ENCODE results near the gene EVI2B. TPM values are rescaled to one million over a fixed set of nuclear protein-coding genes. Genes with fewer than 3 reads are reported as not detected.
"Not testable (repeated sequence)": the region's sequence is repeated elsewhere in the genome, so short reads cannot be mapped to it uniquely, and the experiment has no call there.

Gene EVI2B
- polyA plus RNA-seq, 1 experiment, result 0.41 TPM

DNA sequence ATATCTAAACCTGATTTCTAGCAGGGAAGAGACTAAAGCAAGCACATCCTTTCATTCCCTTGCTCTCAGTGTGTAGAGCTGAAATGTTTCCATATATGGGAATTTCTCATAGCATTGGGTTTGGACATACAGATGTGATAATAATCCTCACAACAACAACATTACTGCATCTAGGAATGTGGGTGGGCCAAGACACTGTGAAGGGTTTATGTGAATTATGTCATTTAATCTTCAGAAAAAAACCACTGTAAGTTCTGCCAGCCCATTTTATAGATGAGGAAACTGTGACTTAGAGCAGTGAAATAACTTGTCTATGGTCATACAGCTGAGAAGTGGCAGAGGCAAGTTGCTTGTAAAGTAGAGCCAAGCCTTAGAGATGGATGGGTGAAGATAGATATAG is 22.0 kb downstream of the EVI2B start:
- TF ChIP-seq, protein P1, sequence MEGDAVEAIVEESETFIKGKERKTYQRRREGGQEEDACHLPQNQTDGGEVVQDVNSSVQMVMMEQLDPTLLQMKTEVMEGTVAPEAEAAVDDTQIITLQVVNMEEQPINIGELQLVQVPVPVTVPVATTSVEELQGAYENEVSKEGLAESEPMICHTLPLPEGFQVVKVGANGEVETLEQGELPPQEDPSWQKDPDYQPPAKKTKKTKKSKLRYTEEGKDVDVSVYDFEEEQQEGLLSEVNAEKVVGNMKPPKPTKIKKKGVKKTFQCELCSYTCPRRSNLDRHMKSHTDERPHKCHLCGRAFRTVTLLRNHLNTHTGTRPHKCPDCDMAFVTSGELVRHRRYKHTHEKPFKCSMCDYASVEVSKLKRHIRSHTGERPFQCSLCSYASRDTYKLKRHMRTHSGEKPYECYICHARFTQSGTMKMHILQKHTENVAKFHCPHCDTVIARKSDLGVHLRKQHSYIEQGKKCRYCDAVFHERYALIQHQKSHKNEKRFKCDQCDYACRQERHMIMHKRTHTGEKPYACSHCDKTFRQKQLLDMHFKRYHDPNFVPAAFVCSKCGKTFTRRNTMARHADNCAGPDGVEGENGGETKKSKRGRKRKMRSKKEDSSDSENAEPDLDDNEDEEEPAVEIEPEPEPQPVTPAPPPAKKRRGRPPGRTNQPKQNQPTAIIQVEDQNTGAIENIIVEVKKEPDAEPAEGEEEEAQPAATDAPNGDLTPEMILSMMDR (IDR thresholded peaks at IDR 0.05; ENCODE audit: low read depth, low read length), result no peak
- DNase-seq (ENCODE audit: low read depth, low spot score), result no peak
- POLR2A ChIA-PET, result interaction anchor here (0.6 kb wide), 1 partner anchor 196 kb away, joined by 7 read pairs; no protein-coding TSS in a partner anchor

DNA sequence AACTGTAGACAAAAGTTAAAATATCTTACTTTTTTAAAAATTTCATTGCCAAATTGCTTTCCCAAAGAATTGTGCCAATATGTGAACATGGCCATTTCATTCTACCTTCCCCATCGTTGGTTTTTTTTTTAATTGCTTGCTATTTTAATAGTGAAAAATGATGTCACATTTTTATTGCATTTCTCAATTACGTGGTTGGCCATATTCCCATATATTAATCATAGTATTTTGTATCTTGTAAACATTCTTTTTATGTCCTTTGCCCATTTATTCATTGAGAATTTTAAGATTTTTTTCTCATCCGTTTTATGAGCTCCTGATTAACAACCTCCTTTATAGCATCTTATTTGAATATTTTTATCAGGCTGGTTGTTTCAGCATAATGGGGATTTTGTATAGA is 24.1 kb downstream of the EVI2B start:
- ChIA-PET POLR2A (no interaction called here), CTCF (no interaction called here)
- H3K9me3 ChIP-seq (ENCODE audit: control insufficient read depth, insufficient read depth, low read length), result no peaks in the 10 kb centered on the region
- no peak for DNase-seq (ENCODE audit: low read depth, low spot score)
- no peak overlapping the region for H3K4me3 ChIP-seq (ENCODE audit: low read depth, low read length)
- no peaks in the 10 kb centered on the region for H3K27me3 ChIP-seq (ENCODE audit: control insufficient read depth, insufficient read depth, low read length)
- TF ChIP-seq, protein P1 (IDR thresholded peaks at IDR 0.05; ENCODE audit: low read depth, low read length), result no peak
- H3K27ac ChIP-seq (ENCODE audit: low read depth, low read length), result no peak overlapping the region

More for the DNA sequence above, 22.0 kb downstream of the EVI2B start:
- Histone ChIP-seq H3K9me3 (ENCODE audit: control insufficient read depth, insufficient read depth, low read length) (no peaks in the 10 kb centered on the region), H3K4me3 (ENCODE audit: low read depth, low read length) (no peak overlapping the region), H3K27ac (ENCODE audit: low read depth, low read length) (no peak overlapping the region), H3K27me3 (ENCODE audit: control insufficient read depth, insufficient read depth, low read length) (no peaks in the 10 kb centered on the region)
- CTCF ChIA-PET, result no interaction called here

DNA sequence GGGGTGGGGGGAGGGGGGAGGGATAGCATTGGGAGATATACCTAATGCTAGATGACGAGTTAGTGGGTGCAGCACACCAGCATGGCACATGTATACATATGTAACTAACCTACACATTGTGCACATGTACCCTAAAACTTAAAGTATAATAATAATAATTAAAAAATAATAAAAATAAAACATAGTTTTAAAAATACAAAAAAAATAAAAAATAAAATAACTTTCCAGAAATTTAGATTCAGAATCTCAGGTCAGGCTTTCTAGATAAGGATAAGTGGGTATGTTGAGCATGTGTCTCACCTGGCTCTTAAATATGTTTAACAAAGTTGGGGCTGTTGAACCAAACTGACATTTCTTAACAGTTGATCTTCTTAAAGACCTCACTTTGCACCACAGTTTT is 25.9 kb downstream of the EVI2B start:
- POLR2A ChIA-PET, result interaction anchor here (0.7 kb wide), 1 partner anchor 262 kb away, joined by 3 read pairs; no protein-coding TSS in a partner anchor
- DNase-seq (ENCODE audit: low read depth, low spot score); H3K9me3 ChIP-seq (ENCODE audit: control insufficient read depth, insufficient read depth, low read length); H3K4me3 ChIP-seq (ENCODE audit: low read depth, low read length); H3K27ac ChIP-seq (ENCODE audit: low read depth, low read length); H3K27me3 ChIP-seq (ENCODE audit: control insufficient read depth, insufficient read depth, low read length); CTCF ChIA-PET: not testable (repeated sequence)

DNA sequence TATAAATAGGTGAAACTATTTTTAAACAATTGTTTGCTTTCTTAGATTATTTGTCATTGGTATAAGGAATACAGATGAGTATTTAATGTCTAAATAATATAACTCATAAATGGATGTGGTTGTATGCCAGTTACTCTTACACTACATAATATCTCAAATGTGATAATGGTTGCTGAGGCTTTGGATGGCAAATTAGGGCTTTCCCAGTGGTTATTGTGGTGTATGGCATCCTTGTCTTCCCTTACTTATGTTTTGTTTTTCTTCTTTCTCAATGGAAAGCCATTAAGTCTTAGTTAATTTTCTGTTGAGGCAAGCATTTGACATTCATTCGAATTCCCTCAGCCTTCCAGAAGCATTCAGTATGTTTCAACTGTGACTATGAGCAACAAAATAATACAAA is 27.3 kb downstream of the EVI2B start:
- ChIA-PET CTCF (no interaction called here), POLR2A (no interaction called here)
- no peak for DNase-seq (ENCODE audit: low read depth, low spot score)
- H3K27ac ChIP-seq (ENCODE audit: low read depth, low read length), result no peak overlapping the region
- no peaks in the 10 kb centered on the region for H3K9me3 ChIP-seq (ENCODE audit: control insufficient read depth, insufficient read depth, low read length)
- no peak overlapping the region for H3K4me3 ChIP-seq (ENCODE audit: low read depth, low read length)
- TF ChIP-seq, protein P1 (IDR thresholded peaks at IDR 0.05; ENCODE audit: low read depth, low read length), result no peak
- no peaks in the 10 kb centered on the region for H3K27me3 ChIP-seq (ENCODE audit: control insufficient read depth, insufficient read depth, low read length)

DNA sequence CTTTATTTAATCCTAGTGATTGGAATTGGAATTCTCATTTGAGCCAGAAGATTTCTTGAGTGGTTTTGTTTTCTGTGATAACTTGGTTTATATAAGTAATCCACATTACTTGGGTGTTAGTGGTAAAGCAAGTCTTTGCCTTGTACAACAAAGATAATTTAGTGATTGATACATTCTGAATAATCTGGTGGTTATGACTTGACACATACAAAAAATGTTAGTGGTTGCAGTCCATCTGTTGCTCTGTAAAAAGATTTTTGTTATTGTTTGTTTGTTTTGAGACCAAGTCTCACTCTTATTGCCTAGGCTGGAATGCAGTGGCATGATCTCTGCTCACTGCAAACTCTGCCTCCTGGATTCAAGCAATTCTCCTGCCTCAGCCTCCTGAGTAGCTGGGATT is 30.0 kb downstream of the EVI2B start:
- Histone ChIP-seq H3K9me3 (ENCODE audit: control insufficient read depth, insufficient read depth, low read length) (no peaks in the 10 kb centered on the region), H3K27me3 (ENCODE audit: control insufficient read depth, insufficient read depth, low read length) (no peaks in the 10 kb centered on the region), H3K4me3 (ENCODE audit: low read depth, low read length) (no peak overlapping the region), H3K27ac (ENCODE audit: low read depth, low read length) (no peak overlapping the region)
- DNase-seq (ENCODE audit: low read depth, low spot score), result no peak
- TF ChIP-seq, protein P1 (IDR thresholded peaks at IDR 0.05; ENCODE audit: low read depth, low read length), result no peak
- POLR2A ChIA-PET, result no interaction called here
- CTCF ChIA-PET, result no interaction called here

DNA sequence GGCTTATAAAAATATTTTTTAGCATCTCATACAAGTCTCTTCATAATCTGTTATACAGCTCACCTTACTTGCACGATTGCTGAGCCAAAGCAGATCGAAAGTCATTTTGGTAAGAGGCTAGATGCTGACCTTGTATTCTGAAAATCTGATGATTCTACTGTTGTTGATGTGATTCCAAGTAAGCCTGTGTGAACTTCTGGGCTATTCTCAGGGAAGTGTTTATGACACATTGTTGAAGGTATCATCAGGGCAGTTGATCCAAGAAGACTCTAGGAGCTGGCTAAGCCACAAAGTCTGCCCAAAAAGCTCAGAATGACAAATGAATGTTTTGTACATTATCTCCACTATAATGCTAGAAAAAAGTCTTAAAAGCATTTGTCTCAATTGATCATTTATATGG is 32.8 kb downstream of the EVI2B start:
- CTCF ChIA-PET, result no interaction called here
- H3K4me3 ChIP-seq (ENCODE audit: low read depth, low read length), result no peak overlapping the region
- POLR2A ChIA-PET, result interaction anchor here (0.6 kb wide), 1 partner anchor 279 kb away, joined by 6 read pairs; no protein-coding TSS in a partner anchor

More for the DNA sequence above, 32.8 kb downstream of the EVI2B start:
- no peak for DNase-seq (ENCODE audit: low read depth, low spot score)
- H3K27ac ChIP-seq (ENCODE audit: low read depth, low read length), result no peak overlapping the region
- H3K9me3 ChIP-seq (ENCODE audit: control insufficient read depth, insufficient read depth, low read length), result no peaks in the 10 kb centered on the region
- no peaks in the 10 kb centered on the region for H3K27me3 ChIP-seq (ENCODE audit: control insufficient read depth, insufficient read depth, low read length)
- TF ChIP-seq, protein P1 (IDR thresholded peaks at IDR 0.05; ENCODE audit: low read depth, low read length), result no peak

All from AG04450 (cell line).